Bronchial epithelial cell (primary cell): ENCODE results near the gene GLDC. TPM values are rescaled to one million over a fixed set of nuclear protein-coding genes. Genes with fewer than 3 reads are reported as not detected.

ENCODE experiments used
- DNase-seq: peaks from one replicate; pipeline ENCODE4 v3.0.0-alpha.2; 2010; ENCODE audit warnings: low read depth
- FAIRE-seq: peaks from 2 replicates; lab custom pipeline; 2011; peaks lifted over from hg19 to GRCh38; lab: Jason Lieb, UNC
- H3K27me3 ChIP-seq: 2 replicates; pipeline ENCODE4 v1.5.1; 2011; ENCODE audit warnings: low read length; ENCODE audit not compliant: control insufficient read depth, insufficient read depth
- H3K36me3 ChIP-seq: 2 replicates; pipeline ENCODE4 v1.5.1; 2011; ENCODE audit warnings: low read length; ENCODE audit not compliant: control insufficient read depth, insufficient read depth
- H3K4me3 ChIP-seq: 2 replicates; pipeline ENCODE4 v1.5.1; 2011; ENCODE audit warnings: mild to moderate bottlenecking, low read depth, low read length, control low read depth
- total RNA-seq: library from RNA; depleted of rRNA; stranded (reverse); fragments of >200 nt; gene quantifications from 2 replicates; pipeline ENCODE4 v1.2.1, GENCODE V29; 2014
- TF ChIP-seq, protein P1 (sequence below): IDR thresholded peaks from 2 replicates; pipeline ENCODE4 v1.5.1; 2011; ENCODE audit warnings: mild to moderate bottlenecking, moderate library complexity, low read length, control low read depth, inconsistent platforms; ENCODE audit not compliant: insufficient read depth, severe bottlenecking

The GLDC gene
- total RNA-seq, 1 donor from 2014 or later: not detected

DNA sequence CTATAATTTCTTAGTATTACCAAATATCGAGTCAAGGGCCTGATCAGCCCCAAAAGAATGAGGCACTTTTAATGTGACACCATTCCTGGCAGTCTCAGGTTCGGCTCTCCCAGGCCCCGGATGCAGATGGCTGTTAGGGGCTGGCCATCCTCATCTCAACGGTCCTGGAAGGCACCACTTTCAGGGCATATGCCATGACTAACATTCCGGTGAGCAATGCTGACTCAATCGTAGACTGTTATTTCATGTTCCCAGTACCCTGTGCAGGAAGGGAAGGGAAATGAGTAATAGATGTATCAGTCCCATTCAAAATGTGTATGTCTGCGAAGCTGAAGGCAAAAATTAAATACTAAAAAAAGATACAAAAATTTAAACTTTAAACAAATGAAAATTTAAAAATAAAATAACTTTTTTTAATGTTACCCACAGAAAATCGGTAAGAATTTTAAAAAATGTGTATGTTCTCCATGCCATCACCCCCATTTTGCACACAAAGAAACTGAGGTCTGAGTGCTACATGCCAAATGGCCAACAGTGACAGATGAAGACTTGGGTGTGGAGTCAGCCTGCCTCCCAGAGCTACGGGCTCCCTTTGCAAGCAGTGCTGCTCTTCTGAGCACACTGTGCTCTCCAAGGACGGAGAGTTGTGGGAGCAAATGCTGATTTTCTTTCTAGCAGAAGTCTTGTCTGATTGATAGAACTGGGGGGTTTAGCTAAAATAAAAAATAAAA, 79.0 kb downstream of the GLDC start:
- Histone ChIP-seq H3K4me3 (peak overlapping the region; percentile 16), H3K36me3 (no peaks in the 10 kb centered on the region), H3K27me3 (no peaks in the 10 kb centered on the region)
- DNase-seq (peak; percentile 100), FAIRE-seq (no peak)
- TF ChIP-seq, protein P1, sequence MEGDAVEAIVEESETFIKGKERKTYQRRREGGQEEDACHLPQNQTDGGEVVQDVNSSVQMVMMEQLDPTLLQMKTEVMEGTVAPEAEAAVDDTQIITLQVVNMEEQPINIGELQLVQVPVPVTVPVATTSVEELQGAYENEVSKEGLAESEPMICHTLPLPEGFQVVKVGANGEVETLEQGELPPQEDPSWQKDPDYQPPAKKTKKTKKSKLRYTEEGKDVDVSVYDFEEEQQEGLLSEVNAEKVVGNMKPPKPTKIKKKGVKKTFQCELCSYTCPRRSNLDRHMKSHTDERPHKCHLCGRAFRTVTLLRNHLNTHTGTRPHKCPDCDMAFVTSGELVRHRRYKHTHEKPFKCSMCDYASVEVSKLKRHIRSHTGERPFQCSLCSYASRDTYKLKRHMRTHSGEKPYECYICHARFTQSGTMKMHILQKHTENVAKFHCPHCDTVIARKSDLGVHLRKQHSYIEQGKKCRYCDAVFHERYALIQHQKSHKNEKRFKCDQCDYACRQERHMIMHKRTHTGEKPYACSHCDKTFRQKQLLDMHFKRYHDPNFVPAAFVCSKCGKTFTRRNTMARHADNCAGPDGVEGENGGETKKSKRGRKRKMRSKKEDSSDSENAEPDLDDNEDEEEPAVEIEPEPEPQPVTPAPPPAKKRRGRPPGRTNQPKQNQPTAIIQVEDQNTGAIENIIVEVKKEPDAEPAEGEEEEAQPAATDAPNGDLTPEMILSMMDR: no peak

DNA sequence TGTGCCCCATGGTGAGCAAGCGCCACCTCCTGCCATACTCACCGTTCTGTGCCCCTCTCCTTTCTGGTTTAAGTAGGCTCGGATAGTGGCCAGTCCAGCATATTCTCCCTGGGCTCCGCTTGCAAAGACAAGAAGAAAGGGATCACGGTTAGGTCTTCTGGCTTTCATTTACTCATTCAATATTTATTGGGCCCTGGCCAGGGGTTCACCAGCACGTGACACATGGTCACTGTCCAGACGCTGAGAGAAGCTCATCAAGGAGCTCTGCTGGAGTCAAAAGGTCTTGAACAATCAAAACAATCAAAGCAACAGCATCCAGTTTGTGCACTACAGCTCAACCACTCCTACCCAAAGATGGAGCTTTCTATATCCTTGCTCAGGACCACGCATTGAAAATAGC, 80.2 kb downstream of the GLDC start:
- Histone ChIP-seq H3K36me3 (no peaks in the 10 kb centered on the region), H3K27me3 (no peaks in the 10 kb centered on the region), H3K4me3 (no peak overlapping the region)
- DNase-seq (no peak), FAIRE-seq (no peak)
- TF ChIP-seq, protein P1: no peak

DNA sequence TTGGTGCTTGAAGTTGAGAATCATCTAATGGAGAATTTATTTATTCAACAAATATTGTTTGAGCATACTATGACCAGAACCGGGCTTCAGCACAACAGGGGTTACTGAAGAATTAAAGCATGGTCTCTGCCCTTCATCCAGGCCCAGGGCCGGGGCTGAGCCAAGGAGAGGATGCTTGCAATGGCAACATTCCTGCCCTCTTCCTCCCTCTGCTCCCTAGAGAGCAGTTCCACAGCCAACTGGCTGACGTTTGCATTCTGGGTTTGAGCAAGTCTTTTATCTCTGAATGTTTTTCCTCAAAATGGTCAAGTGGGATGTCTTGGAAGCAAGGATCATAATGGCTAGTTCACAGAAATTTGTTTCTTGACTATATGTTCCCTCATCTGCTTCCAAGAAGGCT, 80.7 kb downstream of the GLDC start:
- DNase-seq (no peak), FAIRE-seq (no peak)
- TF ChIP-seq, protein P1: no peak
- H3K36me3 ChIP-seq: no peaks in the 10 kb centered on the region
- no peak overlapping the region for H3K4me3 ChIP-seq
- no peaks in the 10 kb centered on the region for H3K27me3 ChIP-seq

DNA sequence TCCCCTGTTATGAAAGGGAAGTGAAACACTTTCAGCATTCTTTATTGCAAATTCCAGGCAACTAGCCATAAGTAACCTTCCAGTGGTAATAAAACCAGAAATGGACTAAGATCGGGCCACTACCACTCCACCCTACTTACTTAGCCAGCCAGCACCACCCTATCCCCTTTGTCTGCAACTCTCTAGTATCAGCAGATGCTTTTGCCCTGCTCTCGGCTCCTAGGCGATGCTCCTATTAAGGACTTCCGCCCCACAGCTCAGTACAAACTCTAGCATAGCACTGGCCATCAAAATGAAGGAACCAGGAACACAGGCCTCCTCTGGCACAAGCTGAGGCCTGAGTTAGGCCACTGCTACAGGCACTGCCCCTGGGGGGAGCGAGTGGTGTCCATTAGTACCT, 81.2 kb downstream of the GLDC start:
- no peaks in the 10 kb centered on the region for H3K36me3 ChIP-seq
- H3K4me3 ChIP-seq: no peak overlapping the region
- H3K27me3 ChIP-seq: no peaks in the 10 kb centered on the region
- TF ChIP-seq, protein P1: no peak
- no peak for FAIRE-seq
- no peak for DNase-seq

DNA sequence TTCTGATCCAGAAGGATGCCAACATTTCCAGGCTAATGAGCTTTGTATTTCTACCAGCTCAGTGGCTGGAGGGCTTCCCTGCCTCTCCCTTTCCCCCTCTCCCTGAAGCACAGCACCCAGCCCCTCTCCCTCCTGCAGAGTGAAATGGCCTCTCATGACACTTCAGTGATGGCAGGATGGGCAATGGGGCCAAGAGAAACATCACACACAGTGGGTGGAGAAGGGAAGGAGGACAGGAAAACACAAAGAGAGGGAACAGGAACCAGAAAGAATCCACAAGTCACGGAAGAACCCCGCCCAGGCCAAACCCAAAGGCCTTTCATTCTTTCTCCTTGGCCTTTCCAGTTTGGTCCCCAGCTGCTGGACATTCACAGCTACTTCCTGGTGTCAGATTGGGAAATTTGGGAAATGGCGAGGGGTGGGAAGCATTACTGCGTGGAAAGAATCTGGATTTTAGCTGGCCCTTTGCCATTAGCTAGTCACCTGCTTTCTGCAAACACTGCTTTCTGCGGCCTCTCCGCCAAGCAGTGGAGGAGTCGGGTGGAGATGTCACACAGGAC, 82.6 kb downstream of the GLDC start:
- TF ChIP-seq, protein P1: no peak
- Histone ChIP-seq H3K36me3 (no peaks in the 10 kb centered on the region), H3K27me3 (no peaks in the 10 kb centered on the region), H3K4me3 (no peak overlapping the region)
- FAIRE-seq (no peak), DNase-seq (no peak)
